Natural killer cell (primary cell): Measurements from ENCODE around the gene EEF1A1. TPM values are rescaled to one million over a fixed set of nuclear protein-coding genes. Genes with fewer than 3 reads are reported as not detected.

Source experiments
- ATAC-seq, 3 donors: fragments of 150-1000 bp in 2 of 3; fragments of 200-7000 bp in 1 of 3; cut with Tn5 transposase; 1 replicate in 1 of 3; 2 replicates in 2 of 3; pipeline ENCODE4 v1.10.0; 2021; ENCODE audit warnings: mild to moderate bottlenecking in 2 of 3, moderate library complexity in 2 of 3
- DNase-seq, 2 donors: peaks; one replicate each; pipeline versions ENCODE4 v3.0.0 to v3.0.0-alpha.2; 2013 to 2021; ENCODE audit warnings: mixed read lengths in 1 of 2
- H3K27ac ChIP-seq: one replicate; pipeline ENCODE4 v1.5.1; 2013; ENCODE audit warnings: mild to moderate bottlenecking, low read length
- H3K27me3 ChIP-seq: one replicate; pipeline ENCODE4 v1.6.1; 2013; ENCODE audit warnings: low read length; ENCODE audit not compliant: control insufficient read depth, insufficient read depth
- H3K36me3 ChIP-seq: one replicate; pipeline ENCODE4 v1.6.1; 2013; ENCODE audit warnings: low read length; ENCODE audit not compliant: control insufficient read depth, insufficient read depth
- H3K4me1 ChIP-seq: one replicate; pipeline ENCODE4 v1.6.1; 2013; ENCODE audit warnings: low read length; ENCODE audit not compliant: control insufficient read depth, insufficient read depth
- H3K4me3 ChIP-seq: one replicate; pipeline ENCODE4 v1.5.1; 2013; ENCODE audit warnings: low read length
- H3K9me3 ChIP-seq: one replicate; pipeline ENCODE4 v1.6.1; 2013; ENCODE audit warnings: low read length; ENCODE audit not compliant: control insufficient read depth, insufficient read depth
- H3K27ac Mint-ChIP-seq, 2 donors: one replicate each; pipeline ENCODE4 v1.8.0; 2022; ENCODE audit warnings: mild to moderate bottlenecking in 2 of 2, mixed read lengths in 2 of 2, moderate library complexity in 1 of 2
- H3K27me3 Mint-ChIP-seq, 2 donors: one replicate each; pipeline ENCODE4 v1.8.0; 2022; ENCODE audit warnings: low read depth in 2 of 2, mixed read lengths in 2 of 2
- H3K36me3 Mint-ChIP-seq: one replicate; pipeline ENCODE4 v1.8.0; 2022; ENCODE audit warnings: mixed read lengths
- H3K4me1 Mint-ChIP-seq, 2 donors: one replicate each; pipeline ENCODE4 v1.8.0; 2022; ENCODE audit warnings: mixed read lengths in 2 of 2
- H3K4me3 Mint-ChIP-seq: one replicate; pipeline ENCODE4 v1.8.0; 2022; ENCODE audit warnings: mild to moderate bottlenecking, moderate library complexity, mixed read lengths
- H3K9me3 Mint-ChIP-seq, 2 donors: one replicate each; pipeline ENCODE4 v1.8.0; 2022; ENCODE audit warnings: mixed read lengths in 2 of 2
- WGBS: methylation state at CpG from one replicate; pipeline ENCODE4 v1.1.7; 2013; ENCODE audit warnings: missing lambda C conversion rate; ENCODE audit not compliant: insufficient coverage; 5-methylcytosine and 5-hydroxymethylcytosine counted together
- intact Hi-C: fragments of 100-400 bp; cut with micrococcal nuclease; formaldehyde crosslinking; loops from one replicate; pipeline ENCODE4 v1.14.2; 2022
- total RNA-seq, 4 donors: library from RNA; stranded (reverse); fragments of 120-200 nt in 1 of 4; gene quantifications; one replicate each; pipeline versions ENCODE4 v1.2.3 to v1.2.4, GENCODE V29; 2013 to 2022
- TF ChIP-seq, protein P1 (sequence below): fragments of 200-600 bp; IDR thresholded peaks from one replicate; pipeline ENCODE4 v1.8.0; 2022; ENCODE audit warnings: antibody characterized with exemption

Gene EEF1A1
- total RNA-seq, 3 donors from 2014 or later (not counting 1 experiment from before 2014, with no cell fraction given), result 6,475 to 7,348 (median 7,348) TPM

DNA sequence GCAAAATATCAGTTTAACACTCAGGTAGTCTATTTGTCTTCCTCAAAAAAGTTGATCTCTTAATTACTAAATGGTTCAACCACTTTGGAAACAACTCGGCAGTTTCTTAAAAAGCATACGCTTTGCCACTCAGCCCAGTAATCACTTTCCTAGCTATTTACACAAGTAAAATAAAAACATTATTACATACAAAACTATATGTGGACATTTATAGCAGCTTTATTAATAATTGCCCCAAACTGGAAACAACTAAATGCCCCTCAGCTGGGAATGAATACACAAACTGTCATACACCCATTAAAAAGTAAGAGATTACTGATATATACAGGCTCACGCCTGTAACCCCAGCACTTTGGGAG lies 7.4 kb downstream of the EEF1A1 start:
- TF ChIP-seq, protein P1, sequence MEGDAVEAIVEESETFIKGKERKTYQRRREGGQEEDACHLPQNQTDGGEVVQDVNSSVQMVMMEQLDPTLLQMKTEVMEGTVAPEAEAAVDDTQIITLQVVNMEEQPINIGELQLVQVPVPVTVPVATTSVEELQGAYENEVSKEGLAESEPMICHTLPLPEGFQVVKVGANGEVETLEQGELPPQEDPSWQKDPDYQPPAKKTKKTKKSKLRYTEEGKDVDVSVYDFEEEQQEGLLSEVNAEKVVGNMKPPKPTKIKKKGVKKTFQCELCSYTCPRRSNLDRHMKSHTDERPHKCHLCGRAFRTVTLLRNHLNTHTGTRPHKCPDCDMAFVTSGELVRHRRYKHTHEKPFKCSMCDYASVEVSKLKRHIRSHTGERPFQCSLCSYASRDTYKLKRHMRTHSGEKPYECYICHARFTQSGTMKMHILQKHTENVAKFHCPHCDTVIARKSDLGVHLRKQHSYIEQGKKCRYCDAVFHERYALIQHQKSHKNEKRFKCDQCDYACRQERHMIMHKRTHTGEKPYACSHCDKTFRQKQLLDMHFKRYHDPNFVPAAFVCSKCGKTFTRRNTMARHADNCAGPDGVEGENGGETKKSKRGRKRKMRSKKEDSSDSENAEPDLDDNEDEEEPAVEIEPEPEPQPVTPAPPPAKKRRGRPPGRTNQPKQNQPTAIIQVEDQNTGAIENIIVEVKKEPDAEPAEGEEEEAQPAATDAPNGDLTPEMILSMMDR, result no peak
- peak overlapping the region; percentile 26 for H3K4me3 Mint-ChIP-seq
- no peaks in the 10 kb centered on the region for H3K27me3 ChIP-seq
- H3K4me1 Mint-ChIP-seq, result peaks cover 31 to 39% of the 10 kb centered on the region in 2 donors
- no peaks in the 10 kb centered on the region for H3K27me3 Mint-ChIP-seq
- H3K9me3 Mint-ChIP-seq, result no peaks in the 10 kb centered on the region
- peak overlapping the region in 1 of 2 donors; percentile 61 for H3K27ac Mint-ChIP-seq
- WGBS, result 86% methylated on average over 3 of the region's 3 CpGs
- no peak for DNase-seq
- peaks cover 41% of the 10 kb centered on the region for H3K36me3 ChIP-seq
- H3K36me3 Mint-ChIP-seq, result peaks cover 11% of the 10 kb centered on the region
- intact Hi-C loops, result no loop called here
- H3K9me3 ChIP-seq, result no peaks in the 10 kb centered on the region
- H3K4me3 ChIP-seq, result no peak overlapping the region
- no peak for ATAC-seq
- H3K4me1 ChIP-seq, result peaks cover 23% of the 10 kb centered on the region
- H3K27ac ChIP-seq, result no peak overlapping the region

DNA sequence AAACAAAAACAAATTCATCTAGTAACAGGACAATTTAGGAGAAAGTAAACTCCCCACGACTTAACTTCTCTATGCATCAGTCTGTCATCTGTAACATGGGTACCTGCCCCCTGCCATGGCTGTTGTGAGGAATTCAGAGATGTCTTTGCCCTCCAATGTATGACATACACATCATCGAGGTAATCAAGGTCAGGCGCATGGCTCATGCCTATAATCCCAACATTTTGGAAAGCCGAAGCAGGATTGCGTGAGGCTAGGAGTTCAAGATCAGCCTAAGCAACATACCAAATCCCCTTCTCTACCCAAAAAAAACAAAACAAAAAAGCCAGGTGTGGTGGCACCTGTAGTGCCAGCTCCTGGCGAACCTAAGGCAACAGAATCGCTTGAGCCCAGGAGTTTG lies 9.0 kb downstream of the EEF1A1 start:
- Mint-ChIP-seq H3K4me1 (peaks cover 23 to 27% of the 10 kb centered on the region in 2 donors), H3K27me3 (no peaks in the 10 kb centered on the region), H3K4me3 (no peak overlapping the region), H3K36me3 (peaks cover 7% of the 10 kb centered on the region), H3K9me3 (no peaks in the 10 kb centered on the region), H3K27ac (peak overlapping the region; percentile 31 to 64)
- TF ChIP-seq, protein P1, result no peak
- Histone ChIP-seq H3K4me3 (no peak overlapping the region), H3K36me3 (peaks cover 29% of the 10 kb centered on the region), H3K27me3 (no peaks in the 10 kb centered on the region), H3K9me3 (no peaks in the 10 kb centered on the region), H3K4me1 (peaks cover 14% of the 10 kb centered on the region), H3K27ac (no peak overlapping the region)
- ATAC-seq (no peak), DNase-seq (peak in 1 of 2 donors; percentile 11)
- 92% methylated on average over 7 of the region's 7 CpGs for WGBS
- intact Hi-C loops, result no loop called here

DNA sequence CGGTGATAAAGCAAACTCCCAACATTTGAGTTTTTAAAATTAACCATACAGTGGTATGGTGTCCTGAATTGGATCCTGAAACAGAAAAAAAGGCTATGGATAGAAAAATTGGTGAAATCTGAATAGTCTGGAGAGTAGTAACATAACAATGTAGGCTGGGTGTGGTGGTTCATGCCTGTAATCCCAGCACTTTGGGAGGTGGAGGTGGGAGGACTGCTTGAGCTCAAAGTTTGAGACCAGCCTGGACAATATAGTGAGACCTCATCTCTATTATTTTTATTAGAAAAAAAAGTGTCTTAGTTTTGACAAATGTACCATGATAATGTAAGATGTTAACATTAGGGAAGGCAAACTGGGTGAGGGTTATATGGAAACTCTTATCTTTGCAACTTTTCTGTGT lies 11.0 kb downstream of the EEF1A1 start:
- no peaks in the 10 kb centered on the region for H3K9me3 Mint-ChIP-seq
- DNase-seq (no peak), ATAC-seq (no peak)
- Histone ChIP-seq H3K27ac (no peak overlapping the region), H3K9me3 (peaks cover 2% of the 10 kb centered on the region), H3K36me3 (peaks cover 9% of the 10 kb centered on the region), H3K27me3 (no peaks in the 10 kb centered on the region), H3K4me1 (peaks cover 5% of the 10 kb centered on the region), H3K4me3 (no peak overlapping the region)
- no peaks in the 10 kb centered on the region for H3K36me3 Mint-ChIP-seq
- H3K27me3 Mint-ChIP-seq, result no peaks in the 10 kb centered on the region
- TF ChIP-seq, protein P1, result no peak
- H3K4me3 Mint-ChIP-seq, result no peak overlapping the region
- H3K4me1 Mint-ChIP-seq, result peaks cover 3 to 8% of the 10 kb centered on the region in 2 donors
- intact Hi-C loops, result no loop called here
- no CpG with 5 or more reads among the region's 1 CpG for WGBS
- H3K27ac Mint-ChIP-seq, result no peak overlapping the region

DNA sequence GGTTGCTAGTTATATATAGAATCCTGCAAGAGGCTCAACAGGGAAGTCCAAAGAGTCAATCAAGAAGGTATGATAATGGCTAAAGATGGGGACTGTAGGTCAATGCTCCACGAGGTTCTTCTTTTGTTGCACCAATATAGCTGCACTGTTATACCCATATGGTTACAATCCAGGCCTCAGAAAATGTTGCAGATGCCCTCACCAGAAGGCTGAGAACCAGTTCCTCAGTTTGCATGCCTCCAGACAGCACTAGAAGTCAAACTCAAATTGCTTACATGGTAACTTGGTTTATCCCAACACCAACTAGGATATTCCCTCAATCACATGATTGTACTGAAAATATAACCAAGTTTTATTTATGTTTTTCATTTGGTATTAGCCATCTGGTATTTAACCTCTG lies 12.1 kb downstream of the EEF1A1 start:
- H3K27ac Mint-ChIP-seq, result no peak overlapping the region

More for the DNA sequence above, 12.1 kb downstream of the EEF1A1 start:
- Histone ChIP-seq H3K27ac (no peak overlapping the region), H3K36me3 (peaks cover 9% of the 10 kb centered on the region), H3K4me3 (no peak overlapping the region), H3K4me1 (no peaks in the 10 kb centered on the region), H3K9me3 (peaks cover 3% of the 10 kb centered on the region), H3K27me3 (no peaks in the 10 kb centered on the region)
- no peak overlapping the region for H3K4me3 Mint-ChIP-seq
- H3K36me3 Mint-ChIP-seq, result no peaks in the 10 kb centered on the region
- TF ChIP-seq, protein P1, result no peak
- DNase-seq (no peak), ATAC-seq (no peak)
- H3K9me3 Mint-ChIP-seq, result no peaks in the 10 kb centered on the region
- H3K4me1 Mint-ChIP-seq, result peaks cover under 1 to 5% of the 10 kb centered on the region in 2 donors
- no peaks in the 10 kb centered on the region for H3K27me3 Mint-ChIP-seq
- intact Hi-C loops, result no loop called here
- 79% methylated on average over 1 of the region's 1 CpG for WGBS
